GM12878 (cell line): ENCODE measurements around the gene E2F2. TPM values are rescaled to one million over a fixed set of nuclear protein-coding genes. Genes with fewer than 3 reads are reported as not detected.

Experiments used
- ATAC-seq: fragments of 200-7000 bp; cut with Tn5 transposase; 3 replicates; pipeline ENCODE4 v1.9.1; 2020; ENCODE audit warnings: mild to moderate bottlenecking, moderate library complexity
- BruUV-seq: library from RNA; stranded (reverse); fragments of 400-500 nt; replicated peaks from 2 replicates; lab custom pipeline; 2021; lab: Mats Ljungman, UMichigan
- CTCF ChIA-PET: fragments of 300-600 bp; sonication (Branson Sonifier 250); formaldehyde crosslinking; extraction: SDS; loops from one replicate; lab custom pipeline; 2021; ENCODE audit warnings: inconsistent platforms; lab: Yijun Ruan, JAX
- POLR2A ChIA-PET: fragments of 350-600 bp; formaldehyde crosslinking; extraction: SDS; loops from one replicate; lab custom pipeline; 2021; ENCODE audit warnings: inconsistent platforms; lab: Charles Lee
- RAD21 ChIA-PET: fragments of 300-600 bp; sonication (Branson Sonifier 250); formaldehyde crosslinking; loops from one replicate; lab custom pipeline; 2023; ENCODE audit warnings: antibody characterized with exemption; ENCODE audit not compliant: unreplicated experiment; lab: Charles Lee
- SMC1A ChIA-PET: fragments of 300-600 bp; sonication (Branson Sonifier 250); formaldehyde crosslinking; loops from one replicate; lab custom pipeline; 2023; ENCODE audit not compliant: unreplicated experiment, uncharacterized antibody; lab: Charles Lee
- DNase-seq: peaks from one replicate; pipeline ENCODE4 v3.0.0-alpha.2; 2011; ENCODE audit warnings: low read depth, low spot score
- FAIRE-seq: peaks from 3 replicates; lab custom pipeline; 2011; peaks lifted over from hg19 to GRCh38; lab: Jason Lieb, UNC
- H2AFZ ChIP-seq: 2 replicates; pipeline ENCODE4 v1.6.0; 2011; ENCODE audit warnings: low read depth, low read length, control low read depth; ENCODE audit not compliant: control insufficient read depth
- H3K27ac ChIP-seq: 2 replicates; pipeline ENCODE4 v1.5.1; 2011; ENCODE audit warnings: control low read depth; ENCODE audit not compliant: control insufficient read depth, insufficient read depth
- H3K27me3 ChIP-seq, 2 experiments: replicated peaks in 1 of 2; 2 replicates each; pipeline versions ENCODE4 v1.6.0 to v1.6.1; 2011; ENCODE audit warnings: low read length in 1 of 2; ENCODE audit not compliant: control insufficient read depth in 2 of 2, insufficient read depth in 2 of 2
- H3K36me3 ChIP-seq, 2 experiments: 2 replicates each; pipeline ENCODE4 v1.5.1; 2011; ENCODE audit warnings: low read length in 1 of 2; ENCODE audit not compliant: control insufficient read depth in 2 of 2, insufficient read depth in 2 of 2
- H3K4me1 ChIP-seq: 2 replicates; pipeline ENCODE4 v1.6.1; 2011; ENCODE audit warnings: mild to moderate bottlenecking, low read length, moderate library complexity, mixed read lengths; ENCODE audit not compliant: control insufficient read depth, insufficient read depth
- H3K4me2 ChIP-seq: 2 replicates; pipeline ENCODE4 v1.6.0; 2011; ENCODE audit warnings: control low read depth; ENCODE audit not compliant: control insufficient read depth, insufficient read depth
- H3K4me3 ChIP-seq: fragments of 200-600 bp; sonication (generic); 2 replicates; pipeline ENCODE4 v1.5.1; 2016
- H3K79me2 ChIP-seq: 2 replicates; pipeline ENCODE4 v1.6.0; 2011; ENCODE audit warnings: low read length; ENCODE audit not compliant: control insufficient read depth, insufficient read depth
- H3K9ac ChIP-seq: 2 replicates; pipeline ENCODE4 v1.8.0; 2011; ENCODE audit warnings: low read length, control low read depth, mixed read lengths; ENCODE audit not compliant: control insufficient read depth, insufficient read depth
- H3K9me3 ChIP-seq: replicated peaks from 3 replicates; pipeline ENCODE4 v1.5.1; 2011; ENCODE audit warnings: mild to moderate bottlenecking, low read length; ENCODE audit not compliant: control insufficient read depth, insufficient read depth
- H4K20me1 ChIP-seq: 2 replicates; pipeline ENCODE4 v1.6.0; 2011; ENCODE audit not compliant: control insufficient read depth, insufficient read depth
- CREB1 ChIP-seq: IDR thresholded peaks from 2 replicates; pipeline ENCODE4 v1.6.1; 2012; ENCODE audit warnings: low read depth, mild to moderate bottlenecking, inconsistent platforms
- ETV6 ChIP-seq, 2 experiments: fragments of 450-650 bp in 1 of 2; IDR thresholded peaks in 1 of 2; conservative IDR thresholded peaks in 1 of 2; 2 replicates each; pipeline ENCODE4 v1.6.1; 2014; ENCODE audit warnings: antibody characterized with exemption in 1 of 2, borderline replicate concordance in 1 of 2, low read depth in 1 of 2, mild to moderate bottlenecking in 1 of 2, moderate library complexity in 1 of 2
- MAX ChIP-seq: IDR thresholded peaks from 2 replicates; pipeline ENCODE4 v1.6.1; 2012; ENCODE audit warnings: low read depth, low read length, improper control_type of control experiment
- MTA2 ChIP-seq: fragments of 450-650 bp; IDR thresholded peaks from 2 replicates; pipeline ENCODE4 v1.6.1; 2016; ENCODE audit warnings: low read depth, mild to moderate bottlenecking, moderate library complexity
- NFXL1 ChIP-seq: fragments of 450-650 bp; IDR thresholded peaks from 2 replicates; pipeline ENCODE4 v1.6.1; 2017; ENCODE audit warnings: antibody characterized with exemption, mild to moderate bottlenecking, borderline replicate concordance
- NRF1 ChIP-seq: conservative IDR thresholded peaks from 2 replicates; pipeline ENCODE4 v1.6.1; 2011; ENCODE audit warnings: mild to moderate bottlenecking, low read depth, low read length, improper control_type of control experiment
- RAD21 ChIP-seq: IDR thresholded peaks from 2 replicates; pipeline ENCODE4 v1.6.1; 2011; ENCODE audit warnings: mild to moderate bottlenecking, low read depth, low read length, moderate library complexity; ENCODE audit not compliant: insufficient read depth
- RELA ChIP-seq: fragments of 450-650 bp; IDR thresholded peaks from 2 replicates; pipeline ENCODE4 v1.8.0; 2014; ENCODE audit warnings: borderline replicate concordance; ENCODE audit not compliant: partially characterized antibody
- RELB ChIP-seq: fragments of 450-650 bp; IDR thresholded peaks from 2 replicates; pipeline ENCODE4 v1.6.1; 2017; ENCODE audit warnings: low read depth, mild to moderate bottlenecking, moderate library complexity
- RFX5 ChIP-seq: IDR thresholded peaks from 2 replicates; pipeline ENCODE4 v1.6.1; 2011; ENCODE audit warnings: low read depth, low read length, improper control_type of control experiment
- SMC3 ChIP-seq: IDR thresholded peaks from 2 replicates; pipeline ENCODE4 v1.6.1; 2011; ENCODE audit warnings: low read length, improper control_type of control experiment, borderline replicate concordance
- SP1 ChIP-seq: IDR thresholded peaks from one replicate; pipeline ENCODE4 v1.6.1; 2011; ENCODE audit warnings: low read depth, low read length
- SPI1 ChIP-seq: IDR thresholded peaks from 2 replicates; pipeline ENCODE4 v1.6.1; 2011; ENCODE audit warnings: low read depth, mild to moderate bottlenecking, low read length, moderate library complexity, borderline replicate concordance; ENCODE audit not compliant: insufficient read depth
- ZNF687 ChIP-seq: fragments of 450-650 bp; IDR thresholded peaks from 2 replicates; pipeline ENCODE4 v1.6.1; 2017; ENCODE audit warnings: mild to moderate bottlenecking, moderate library complexity
- WGBS: methylation state at CpG from one replicate; pipeline ENCODE4 v1.1.6; 2016; ENCODE audit warnings: low lambda C conversion rate; ENCODE audit not compliant: insufficient replicate concordance, insufficient coverage; ENCODE audit errors: missing lambda C conversion rate; 5-methylcytosine and 5-hydroxymethylcytosine counted together
- in situ Hi-C: fragments of 300-500 bp; cut with MboI; formaldehyde crosslinking; loops from 9 replicates; pipeline ENCODE4 v1.14.3; 2018; ENCODE audit warnings: mixed read lengths
- intact Hi-C: fragments of 100-400 bp; cut with micrococcal nuclease; formaldehyde crosslinking; loops from one replicate; pipeline ENCODE4 v1.14.2; 2022; ENCODE audit not compliant: unreplicated experiment
- polyA plus RNA-seq, 11 experiments: library from polyadenylated mRNA; depleted of rRNA in 4 of 11; unstranded in 6 of 11; stranded (reverse) in 5 of 11; fragments of >200 nt; fragmentation: Nextera tagmentation in 4 of 11; fragmentation: Illumina TruSeq in 1 of 11; extraction: Ambion mirVana in 4 of 11; extraction: Trizol in 1 of 11; gene quantifications; 1 replicate in 1 of 11; 2 replicates in 10 of 11; pipeline versions ENCODE4 v1.2.1 to v1.2.3, GENCODE V29; 2011 to 2016; ENCODE audit warnings: inconsistent platforms in 2 of 11, missing spikeins in 2 of 11, low read depth in 1 of 11
- total RNA-seq, 4 experiments: library from RNA; depleted of rRNA in 3 of 4; stranded (reverse); fragments of >200 nt in 3 of 4; fragmentation: Illumina TruSeq in 1 of 4; extraction: Trizol in 1 of 4; gene quantifications; 2 replicates each; pipeline versions ENCODE4 v1.2.1 to v1.2.3, GENCODE V29; 2013 to 2021

E2F2 gene
- total and polyA plus RNA-seq, 10 of the 15 experiments (the other 5 are each of a cell fraction or from before 2014, with no cell fraction given), result 3.8 to 27.2 (median 14.6) TPM

- WGBS, result 7% methylated on average over 2 of the region's 2 CpGs
- H3K4me3 ChIP-seq, result no peak overlapping the region
- no TSS peak for BruUV-seq
- RAD21 ChIA-PET, result no interaction called here
- DNase-seq, result no peak
- no peaks in the 10 kb centered on the region for H3K36me3 ChIP-seq
- CTCF ChIA-PET, result interaction anchor here (1.0 kb wide), 1 partner anchor 16 kb away, joined by 3 read pairs; no protein-coding TSS in a partner anchor
- no peaks in the 10 kb centered on the region for H4K20me1 ChIP-seq
- in situ Hi-C loops (no loop called here), intact Hi-C loops (no loop called here)
- no peak for ATAC-seq
- POLR2A ChIA-PET, result no interaction called here
- H3K4me1 ChIP-seq, result peaks cover 15% of the 10 kb centered on the region
- H2AFZ ChIP-seq, result no peak overlapping the region
- H3K4me2 ChIP-seq, result no peak overlapping the region
- no peak for TF ChIP-seq NFXL1
- no peak for TF ChIP-seq MTA2
- no peak for TF ChIP-seq ETV6 (conservative IDR thresholded peaks at IDR 0.05 in 1 of 2, IDR thresholded peaks at IDR 0.05 in 1 of 2; ENCODE audit: borderline replicate concordance in 1 of 2, low read depth in 1 of 2)
- no peak for TF ChIP-seq NRF1
- TF ChIP-seq RELA, result no peak
- no peak for TF ChIP-seq ZNF687
- no peak for TF ChIP-seq MAX
- no peak for TF ChIP-seq RAD21
- TF ChIP-seq SPI1, result no peak
- no peak for TF ChIP-seq CREB1
- no peak for TF ChIP-seq SP1
- TF ChIP-seq RFX5, result no peak
- no peak for TF ChIP-seq RELB
- TF ChIP-seq SMC3, result no peak
- H3K27me3 ChIP-seq, result peaks cover 6 to 9% of the 10 kb centered on the region in 2 experiments
- no peak overlapping the region for H3K9ac ChIP-seq
- SMC1A ChIA-PET, result interaction anchor here (0.7 kb wide), 1 partner anchor 75 kb away, joined by 3 read pairs; no protein-coding TSS in a partner anchor
- FAIRE-seq, result no peak
- no peaks in the 10 kb centered on the region for H3K79me2 ChIP-seq
- no peaks in the 10 kb centered on the region for H3K9me3 ChIP-seq
- H3K27ac ChIP-seq, result no peak overlapping the region
Measured at GRCh38 chr1:23479666-23479941, 51.4 kb downstream of the E2F2 start.
